K562 (cell line): ENCODE measurements around the gene KCNV2. TPM values are rescaled to one million over a fixed set of nuclear protein-coding genes. Genes with fewer than 3 reads are reported as not detected.

Experiments used
- ATAC-seq: fragments of 200-7000 bp; cut with Tn5 transposase; 3 replicates; pipeline ENCODE4 v1.9.1; 2020; ENCODE audit warnings: moderate library complexity
- BruUV-seq: library from RNA; stranded (reverse); fragments of 400-500 nt; replicated peaks from 2 replicates; lab custom pipeline; 2021; lab: Mats Ljungman, UMichigan
- CTCF ChIA-PET: fragments of 300-600 bp; formaldehyde crosslinking; extraction: SDS; loops from one replicate; lab custom pipeline; 2021; ENCODE audit warnings: low intra/inter-chr PET ratio; lab: Yijun Ruan, JAX
- POLR2A ChIA-PET: fragments of 300-600, 350-650 bp; sonication (Branson Sonifier 250); formaldehyde crosslinking; extraction: SDS; loops from one replicate; lab custom pipeline; 2021; ENCODE audit warnings: antibody characterized with exemption, inconsistent platforms; lab: Yijun Ruan, JAX
- DNase-seq, 4 experiments: peaks; one replicate each; pipeline versions ENCODE4 v3.0.0 to v3.0.0-alpha.2; 2011 to 2018; ENCODE audit warnings: low spot score in 3 of 4, mixed read lengths in 3 of 4; ENCODE audit errors: extremely low read depth in 1 of 4
- FAIRE-seq: peaks from 2 replicates; lab custom pipeline; 2011; peaks lifted over from hg19 to GRCh38; lab: Jason Lieb, UNC
- H2AFZ ChIP-seq: 2 replicates; pipeline ENCODE4 v1.6.0; 2011; ENCODE audit warnings: low read depth, low read length, control low read depth, inconsistent platforms
- H3K27ac ChIP-seq: fragments of 200-600 bp; 3 replicates; pipeline ENCODE4 v1.8.0; 2011; ENCODE audit warnings: low read depth, mild to moderate bottlenecking, control low read depth, inconsistent platforms, low read length, moderate library complexity, mixed read lengths; ENCODE audit errors: extremely low read depth
- H3K27me3 ChIP-seq, 2 experiments: fragments of 300-600 bp in 1 of 2; 2 replicates in 1 of 2; 3 replicates in 1 of 2; pipeline versions ENCODE4 v1.6.0 to v1.8.0; 2011; ENCODE audit warnings: inconsistent platforms in 2 of 2, low read length in 2 of 2, mild to moderate bottlenecking in 1 of 2, mixed read lengths in 1 of 2, moderate library complexity in 1 of 2; ENCODE audit not compliant: control insufficient read depth in 2 of 2, insufficient read depth in 2 of 2
- H3K36me3 ChIP-seq: fragments of 300-600 bp; 3 replicates; pipeline ENCODE4 v1.8.0; 2011; ENCODE audit warnings: mild to moderate bottlenecking, low read length, inconsistent platforms; ENCODE audit not compliant: control insufficient read depth, insufficient read depth
- H3K4me1 ChIP-seq, 2 experiments: fragments of 200-600 bp in 1 of 2; replicated peaks in 1 of 2; 2 replicates in 1 of 2; 3 replicates in 1 of 2; pipeline versions ENCODE4 v1.5.1 to v1.8.0; 2011; ENCODE audit warnings: inconsistent platforms in 2 of 2, low read length in 2 of 2, mild to moderate bottlenecking in 1 of 2, mixed read lengths in 1 of 2, moderate library complexity in 1 of 2; ENCODE audit not compliant: control insufficient read depth in 2 of 2, insufficient read depth in 2 of 2
- H3K4me2 ChIP-seq: 2 replicates; pipeline ENCODE4 v1.6.1; 2011; ENCODE audit warnings: low read length, control low read depth, inconsistent platforms, mixed read lengths; ENCODE audit not compliant: insufficient read depth
- H3K4me3 ChIP-seq: fragments of 200-600 bp; sonication (generic), shearing (Covaris generic); 2 replicates; pipeline ENCODE4 v1.5.1; 2016; ENCODE audit warnings: control low read depth, inconsistent platforms
- H3K79me2 ChIP-seq: fragments of 200-600 bp; 3 replicates; pipeline ENCODE4 v1.8.0; 2011; ENCODE audit warnings: low read length, inconsistent platforms; ENCODE audit not compliant: control insufficient read depth, insufficient read depth
- H3K9ac ChIP-seq, 2 experiments: 2 replicates each; pipeline versions ENCODE4 v1.6.0 to v1.6.1; 2011; ENCODE audit warnings: low read depth in 2 of 2, low read length in 2 of 2, control low read depth in 1 of 2, inconsistent platforms in 1 of 2, mild to moderate bottlenecking in 1 of 2, mixed read lengths in 1 of 2; ENCODE audit not compliant: insufficient read depth in 1 of 2
- H3K9me1 ChIP-seq: one replicate; pipeline ENCODE4 v1.6.0; 2011; ENCODE audit warnings: inconsistent platforms, mild to moderate bottlenecking, low read length, moderate library complexity; ENCODE audit not compliant: control insufficient read depth, insufficient read depth
- H3K9me3 ChIP-seq: replicated peaks from 2 replicates; pipeline ENCODE4 v1.5.1; 2011; ENCODE audit warnings: low read depth, low read length, inconsistent platforms; ENCODE audit not compliant: control insufficient read depth, insufficient read depth
- H4K20me1 ChIP-seq: replicated peaks from 2 replicates; pipeline ENCODE4 v1.6.1; 2011; ENCODE audit warnings: low read length, inconsistent platforms, mixed read lengths; ENCODE audit not compliant: control insufficient read depth, insufficient read depth
- MEF2D ChIP-seq: conservative IDR thresholded peaks from 2 replicates; pipeline ENCODE4 v1.6.1; 2016; ENCODE audit warnings: low read depth, missing genetic modification characterization, missing compliant biosample characterization
- MEIS2 ChIP-seq: fragments of 450-650 bp; IDR thresholded peaks from 2 replicates; pipeline ENCODE4 v1.6.1; 2014; ENCODE audit warnings: mild to moderate bottlenecking; ENCODE audit not compliant: partially characterized antibody
- PBX2 ChIP-seq, 2 experiments: IDR thresholded peaks in 1 of 2; conservative IDR thresholded peaks in 1 of 2; 2 replicates each; pipeline ENCODE4 v1.6.1; 2016; ENCODE audit warnings: low read depth in 2 of 2, mild to moderate bottlenecking in 1 of 2, missing compliant biosample characterization in 1 of 2, missing genetic modification characterization in 1 of 2, moderate library complexity in 1 of 2
- SREBF2 ChIP-seq: sonication (generic); formaldehyde crosslinking; IDR thresholded peaks from 2 replicates; pipeline ENCODE4 v1.4.0; 2020; ENCODE audit warnings: mild to moderate bottlenecking, missing genetic modification reagents
- ZNF197 ChIP-seq: fragments of 200-800 bp; sonication (Bioruptor generic); IDR thresholded peaks from 2 replicates; pipeline ENCODE4 v1.6.1; 2016; ENCODE audit warnings: low read depth, missing genetic modification characterization, missing compliant biosample characterization
- ZSCAN32 ChIP-seq: fragments of 450-650 bp; formaldehyde crosslinking; IDR thresholded peaks from 2 replicates; pipeline ENCODE4 v1.4.0; 2020; ENCODE audit warnings: mild to moderate bottlenecking, moderate library complexity
- WGBS: fragments of 100-300 bp; shearing (Covaris generic); methylation state at CpG from one replicate; pipeline ENCODE4 v1.1.6; 2016; ENCODE audit warnings: low coverage, mixed read lengths; ENCODE audit not compliant: insufficient coverage; ENCODE audit errors: missing lambda C conversion rate; 5-methylcytosine and 5-hydroxymethylcytosine counted together
- in situ Hi-C: fragments of 300-500 bp; cut with MboI; formaldehyde crosslinking; loops from 4 replicates; pipeline ENCODE4 v1.15.0; 2018; ENCODE audit warnings: inconsistent platforms, mixed read lengths
- intact Hi-C: fragments of 100-400 bp; cut with micrococcal nuclease; formaldehyde crosslinking; loops from 2 replicates; pipeline ENCODE4 v1.14.2; 2022
- polyA plus RNA-seq, 8 experiments: library from polyadenylated mRNA; depleted of rRNA in 4 of 8; stranded (reverse) in 5 of 8; unstranded in 3 of 8; fragments of >200 nt; fragmentation: Nextera tagmentation in 2 of 8; fragmentation: Illumina TruSeq in 1 of 8; extraction: Ambion mirVana in 2 of 8; extraction: Trizol in 1 of 8; gene quantifications; 2 replicates each; pipeline versions ENCODE4 v1.2.1 to v1.2.3, GENCODE V29; 2011 to 2014; ENCODE audit warnings: inconsistent platforms in 1 of 8, missing spikeins in 1 of 8
- total RNA-seq, 7 experiments: library from RNA; depleted of rRNA in 6 of 7; stranded (reverse); fragments of >200 nt in 6 of 7; fragmentation: Illumina TruSeq in 2 of 7; extraction: Trizol in 2 of 7; gene quantifications; 2 replicates each; pipeline versions ENCODE4 v1.2.1 to v1.2.3, GENCODE V29; 2011 to 2021; ENCODE audit warnings: low replicate concordance in 1 of 7

KCNV2 gene
- total and polyA plus RNA-seq, 9 of the 15 experiments (the other 6 are each of a cell fraction or from before 2014, with no cell fraction given): 0.03 TPM; not detected in 8

DNA sequence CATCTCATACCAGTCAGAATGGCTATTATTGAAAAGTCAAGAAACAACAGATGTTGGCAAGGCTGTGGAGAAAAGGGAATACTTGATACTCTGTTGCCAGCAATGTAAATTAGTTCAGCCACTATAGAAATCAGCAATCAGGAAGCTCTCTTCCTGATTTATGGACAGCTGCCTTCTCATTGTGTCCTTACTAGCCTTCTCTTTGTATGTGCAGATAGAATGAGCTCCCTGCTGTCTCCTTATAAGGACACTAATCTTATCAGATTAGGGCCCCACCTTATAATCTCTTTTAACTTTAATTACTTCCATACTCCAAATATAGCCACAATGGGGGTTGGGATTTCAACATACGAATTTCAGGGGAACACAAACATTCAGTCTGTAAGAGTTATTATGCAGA is 38.0 kb downstream of the KCNV2 start:
- Histone ChIP-seq H3K36me3 (peaks cover 14% of the 10 kb centered on the region; the same call in 1 of the 3 replicates), H3K4me3 (no peak overlapping the region), H3K27me3 (no peaks in the 10 kb centered on the region), H3K27ac (no peak overlapping the region), H2AFZ (no peak overlapping the region), H3K9me1 (no peaks in the 10 kb centered on the region), H3K4me2 (no peak overlapping the region), H3K79me2 (0 out of 3 replicates have a peak, but pooled peaks cover 5% of the 10 kb centered on the region), H4K20me1 (no peaks in the 10 kb centered on the region), H3K9me3 (no peaks in the 10 kb centered on the region), H3K9ac (no peak overlapping the region), H3K4me1 (no peaks in the 10 kb centered on the region)
- intact Hi-C loops: no loop called here
- TF ChIP-seq PBX2 (CRISPR knock-in tag; IDR thresholded peaks at IDR 0.05; ENCODE audit: low read depth) (no peak), PBX2 (tag; conservative IDR thresholded peaks at IDR 0.05; ENCODE audit: low read depth) (peak; percentile 50; the same call in 1 of the 2 replicates), SREBF2 (CRISPR knock-in tag) (no peak), MEIS2 (peak; percentile 53), ZNF197 (CRISPR knock-in tag) (no peak), MEF2D (tag) (0 out of 2 replicates have a peak, but pooled peaks have one; percentile 40), ZSCAN32 (CRISPR knock-in tag) (peak; percentile 66; the same call in 1 of the 2 replicates)
- BruUV-seq: no TSS peak
- DNase-seq (no peak), ATAC-seq (no peak), FAIRE-seq (no peak)
- in situ Hi-C loops: no loop called here
- 57% methylated on average over 1 of the region's 1 CpG for WGBS
- CTCF ChIA-PET: no interaction called here
- POLR2A ChIA-PET: no interaction called here
